Endothelial cell of umbilical vein (primary cell): ENCODE measurements around the gene TAF3. TPM values are rescaled to one million over a fixed set of nuclear protein-coding genes. Genes with fewer than 3 reads are reported as not detected.
A peak's percentile ranks its signal among the peaks of the same experiment; 100 is the strongest.

Source experiments
- BruUV-seq: library from RNA; stranded (reverse); fragments of 400-500 nt; replicated peaks from 2 replicates; lab custom pipeline; 2021; lab: Mats Ljungman, UMichigan
- CTCF ChIA-PET: fragments of 300-600, 350-600 bp; sonication (Branson Sonifier 250); formaldehyde crosslinking; loops from one replicate; lab custom pipeline; 2021; ENCODE audit warnings: antibody characterized with exemption, inconsistent platforms; lab: Charles Lee
- POLR2A ChIA-PET: fragments of 300-600, 350-600 bp; sonication (Branson Sonifier 250); formaldehyde crosslinking; loops from one replicate; lab custom pipeline; 2021; ENCODE audit warnings: antibody characterized with exemption, inconsistent platforms; lab: Charles Lee
- DNase-seq: peaks from one replicate; pipeline ENCODE4 v3.0.0-alpha.2; 2011; ENCODE audit warnings: low read depth, low spot score
- FAIRE-seq: peaks from 2 replicates; lab custom pipeline; 2011; peaks lifted over from hg19 to GRCh38; lab: Jason Lieb, UNC
- H2AFZ ChIP-seq: 2 replicates; pipeline ENCODE4 v1.6.0; 2012; ENCODE audit warnings: low read depth, low read length, control low read depth, inconsistent platforms
- H3K27ac ChIP-seq: 2 replicates; pipeline ENCODE4 v1.5.1; 2011; ENCODE audit warnings: low read depth, mild to moderate bottlenecking, control low read depth, low read length, moderate library complexity; ENCODE audit not compliant: insufficient read depth
- H3K27me3 ChIP-seq, 2 experiments: 2 replicates each; pipeline versions ENCODE4 v1.6.0 to v1.6.1; 2011; ENCODE audit warnings: low read length in 2 of 2, mixed read lengths in 1 of 2; ENCODE audit not compliant: control insufficient read depth in 2 of 2, insufficient read depth in 2 of 2
- H3K36me3 ChIP-seq, 2 experiments: 2 replicates in 1 of 2; 3 replicates in 1 of 2; pipeline ENCODE4 v1.5.1; 2011; ENCODE audit warnings: low read length in 2 of 2, mild to moderate bottlenecking in 1 of 2, moderate library complexity in 1 of 2; ENCODE audit not compliant: control insufficient read depth in 2 of 2, insufficient read depth in 2 of 2; ENCODE audit errors: extremely low read depth in 1 of 2
- H3K4me1 ChIP-seq: 3 replicates; pipeline ENCODE4 v1.5.1; 2011; ENCODE audit warnings: mild to moderate bottlenecking, low read length; ENCODE audit not compliant: control insufficient read depth, insufficient read depth; ENCODE audit errors: extremely low read depth
- H3K4me2 ChIP-seq: 2 replicates; pipeline ENCODE4 v1.6.1; 2011; ENCODE audit warnings: low read length, control low read depth, mixed read lengths; ENCODE audit not compliant: insufficient read depth
- H3K4me3 ChIP-seq, 3 experiments: fragments of 200-600 bp in 1 of 3; sonication (generic), shearing (Covaris generic) in 1 of 3; replicated peaks in 1 of 3; 2 replicates each; pipeline ENCODE4 v1.5.1; 2011 to 2016; ENCODE audit warnings: control low read depth in 3 of 3, low read length in 3 of 3, mild to moderate bottlenecking in 2 of 3, inconsistent platforms in 1 of 3, low read depth in 1 of 3, moderate library complexity in 1 of 3; ENCODE audit not compliant: insufficient read depth in 1 of 3
- H3K79me2 ChIP-seq: 2 replicates; pipeline ENCODE4 v1.6.0; 2012; ENCODE audit warnings: low read length, inconsistent platforms; ENCODE audit not compliant: control insufficient read depth, insufficient read depth
- H3K9ac ChIP-seq: replicated peaks from 2 replicates; pipeline ENCODE3; 2011; ENCODE audit warnings: low read length, control low read depth; ENCODE audit not compliant: insufficient read depth; ENCODE audit errors: extremely low read depth
- H3K9me1 ChIP-seq: replicated peaks from 3 replicates; pipeline ENCODE4 v1.6.0; 2011; ENCODE audit warnings: mild to moderate bottlenecking, low read length; ENCODE audit not compliant: control insufficient read depth, insufficient read depth; ENCODE audit errors: extremely low read depth
- H3K9me3 ChIP-seq: replicated peaks from 2 replicates; pipeline ENCODE4 v1.5.1; 2012; ENCODE audit warnings: low read length, inconsistent platforms; ENCODE audit not compliant: control insufficient read depth, insufficient read depth
- H4K20me1 ChIP-seq: replicated peaks from 2 replicates; pipeline ENCODE3; 2011; ENCODE audit warnings: mild to moderate bottlenecking, low read length; ENCODE audit not compliant: control insufficient read depth, insufficient read depth; ENCODE audit errors: extremely low read depth
- EZH2 ChIP-seq: IDR thresholded peaks from 2 replicates; pipeline ENCODE4 v1.6.1; 2012; ENCODE audit warnings: borderline replicate concordance, low read depth, mild to moderate bottlenecking, moderate library complexity, low read length, inconsistent platforms; ENCODE audit not compliant: severe bottlenecking
- FOS ChIP-seq: IDR thresholded peaks from 2 replicates; pipeline ENCODE4 v1.6.1; 2011; ENCODE audit warnings: mild to moderate bottlenecking, low read length, moderate library complexity, borderline replicate concordance; ENCODE audit not compliant: insufficient read depth
- GATA2 ChIP-seq: IDR thresholded peaks from 2 replicates; pipeline ENCODE4 v1.7.0; 2011; ENCODE audit warnings: low read depth, mild to moderate bottlenecking, moderate library complexity, mixed read lengths, low read length; ENCODE audit not compliant: insufficient read length, insufficient read depth
- JUN ChIP-seq: IDR thresholded peaks from 2 replicates; pipeline ENCODE4 v1.6.1; 2011; ENCODE audit warnings: borderline replicate concordance, low read depth; ENCODE audit not compliant: insufficient read length, insufficient read depth
- MYC ChIP-seq: IDR thresholded peaks from one replicate; pipeline ENCODE4 v1.6.1; 2011; ENCODE audit warnings: mild to moderate bottlenecking, low read depth, low read length
- POLR2A ChIP-seq: IDR thresholded peaks from 2 replicates; pipeline ENCODE4 v1.6.1; 2012; ENCODE audit warnings: low read depth, mild to moderate bottlenecking, control low read depth, low read length
- POLR2AphosphoS5 ChIP-seq: IDR thresholded peaks from 2 replicates; pipeline ENCODE4 v1.6.1; 2012; ENCODE audit warnings: low read depth, mild to moderate bottlenecking, control low read depth, low read length, moderate library complexity; ENCODE audit not compliant: insufficient read depth
- dilution Hi-C: fragments of 300-500 bp; cut with MboI; formaldehyde crosslinking; loops from one replicate; pipeline ENCODE4 v1.15.0; 2019; ENCODE audit warnings: low sequenced_read_pairs; ENCODE audit not compliant: extremely low pct_ligation_motif_present
- intact Hi-C: fragments of 100-400 bp; cut with micrococcal nuclease; formaldehyde crosslinking; loops from one replicate; pipeline ENCODE4 v1.10.0; 2022
- polyA plus RNA-seq, 4 experiments: library from polyadenylated mRNA; depleted of rRNA in 3 of 4; stranded (reverse) in 3 of 4; unstranded in 1 of 4; fragments of >200 nt; gene quantifications; 2 replicates each; pipeline versions ENCODE4 v1.2.1 to v1.2.3, GENCODE V29; 2011 to 2012; ENCODE audit warnings: missing spikeins in 1 of 4
- total RNA-seq: library from RNA; stranded (reverse); gene quantifications from 2 replicates; pipeline ENCODE4 v1.2.3, GENCODE V29; 2021
- TF ChIP-seq, protein P1 (sequence below), 2 donors: IDR thresholded peaks; 1 replicate in 1 of 2; 2 replicates in 1 of 2; pipeline ENCODE4 v1.5.1; 2011; ENCODE audit warnings: low read length in 2 of 2, mild to moderate bottlenecking in 2 of 2, moderate library complexity in 2 of 2, control low read depth in 1 of 2, inconsistent platforms in 1 of 2, low read depth in 1 of 2; ENCODE audit not compliant: insufficient read depth in 1 of 2; ENCODE audit errors: extremely low read depth in 1 of 2
- TF ChIP-seq, protein P2 (sequence below): IDR thresholded peaks from 2 replicates; pipeline ENCODE4 v1.6.1; 2011; ENCODE audit not compliant: insufficient read depth, insufficient read length

Gene TAF3
- total and polyA plus RNA-seq, 2 donors (not counting 3 experiments of a cell fraction or from before 2014, with no cell fraction given): 2.4 to 10.5 TPM

DNA sequence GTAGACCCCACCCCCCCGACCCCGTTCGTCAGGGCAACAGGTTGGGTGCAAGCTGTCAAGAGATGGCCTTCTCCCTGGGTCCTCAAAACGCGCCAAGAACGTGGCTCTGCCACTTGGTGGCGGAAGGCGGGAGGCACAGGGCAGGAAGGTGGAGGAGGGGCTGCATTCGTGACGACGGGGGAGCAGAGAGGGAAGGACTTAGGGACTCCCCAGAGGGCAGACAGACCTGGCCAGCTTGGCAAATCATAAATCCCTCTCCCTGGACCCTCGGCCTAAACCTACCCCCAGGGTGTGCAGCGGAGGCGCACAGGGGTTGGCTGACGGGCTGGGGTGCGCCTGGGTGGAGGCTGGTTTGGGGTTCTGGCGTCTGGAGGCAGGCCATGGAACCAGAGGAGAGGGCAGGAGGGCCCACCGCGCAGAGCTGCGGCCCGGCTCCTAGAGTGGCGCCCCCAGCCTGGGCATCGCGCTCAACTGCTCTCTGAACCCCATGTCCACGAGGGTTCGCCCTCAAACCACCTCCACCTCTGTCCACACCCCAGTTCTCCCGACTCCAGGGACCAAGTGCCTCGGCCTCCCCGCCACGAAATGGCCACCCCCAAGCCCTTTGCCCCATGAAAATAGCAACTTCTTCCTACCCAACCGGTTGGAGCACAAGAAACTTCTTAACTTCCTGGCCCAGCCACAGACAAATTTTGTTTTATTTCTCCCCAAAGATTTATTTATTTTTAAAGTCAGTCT lies 225.4 kb downstream of the TAF3 start:
- H3K4me1 ChIP-seq: peaks cover 75% of the 10 kb centered on the region
- H3K27me3 ChIP-seq: peaks cover 13 to 20% of the 10 kb centered on the region in 2 experiments
- FAIRE-seq: no peak
- no peak overlapping the region for H3K27ac ChIP-seq
- TF ChIP-seq GATA2 (no peak), EZH2 (no peak), POLR2AphosphoS5 (no peak), POLR2A (no peak), FOS (no peak), JUN (no peak), MYC (no peak)
- TF ChIP-seq, protein P1, sequence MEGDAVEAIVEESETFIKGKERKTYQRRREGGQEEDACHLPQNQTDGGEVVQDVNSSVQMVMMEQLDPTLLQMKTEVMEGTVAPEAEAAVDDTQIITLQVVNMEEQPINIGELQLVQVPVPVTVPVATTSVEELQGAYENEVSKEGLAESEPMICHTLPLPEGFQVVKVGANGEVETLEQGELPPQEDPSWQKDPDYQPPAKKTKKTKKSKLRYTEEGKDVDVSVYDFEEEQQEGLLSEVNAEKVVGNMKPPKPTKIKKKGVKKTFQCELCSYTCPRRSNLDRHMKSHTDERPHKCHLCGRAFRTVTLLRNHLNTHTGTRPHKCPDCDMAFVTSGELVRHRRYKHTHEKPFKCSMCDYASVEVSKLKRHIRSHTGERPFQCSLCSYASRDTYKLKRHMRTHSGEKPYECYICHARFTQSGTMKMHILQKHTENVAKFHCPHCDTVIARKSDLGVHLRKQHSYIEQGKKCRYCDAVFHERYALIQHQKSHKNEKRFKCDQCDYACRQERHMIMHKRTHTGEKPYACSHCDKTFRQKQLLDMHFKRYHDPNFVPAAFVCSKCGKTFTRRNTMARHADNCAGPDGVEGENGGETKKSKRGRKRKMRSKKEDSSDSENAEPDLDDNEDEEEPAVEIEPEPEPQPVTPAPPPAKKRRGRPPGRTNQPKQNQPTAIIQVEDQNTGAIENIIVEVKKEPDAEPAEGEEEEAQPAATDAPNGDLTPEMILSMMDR (IDR thresholded peaks at IDR 0.05; ENCODE audit: extremely low read depth in 1 of 2, insufficient read depth in 1 of 2, low read depth in 1 of 2, low read length in 2 of 2): no peak
- TF ChIP-seq, protein P2, sequence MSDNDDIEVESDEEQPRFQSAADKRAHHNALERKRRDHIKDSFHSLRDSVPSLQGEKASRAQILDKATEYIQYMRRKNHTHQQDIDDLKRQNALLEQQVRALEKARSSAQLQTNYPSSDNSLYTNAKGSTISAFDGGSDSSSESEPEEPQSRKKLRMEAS: no peak
- DNase-seq: peak; percentile 16
- H3K79me2 ChIP-seq: peaks cover 11% of the 10 kb centered on the region
- CTCF ChIA-PET: no interaction called here
- H3K4me3 ChIP-seq: no peak overlapping the region
- peak overlapping the region; percentile 66 for H2AFZ ChIP-seq
- BruUV-seq: no TSS peak
- H3K9me3 ChIP-seq: no peaks in the 10 kb centered on the region
- dilution Hi-C loops (no loop called here), intact Hi-C loops (no loop called here)
- H3K9ac ChIP-seq: no peak overlapping the region
- H3K4me2 ChIP-seq: peak overlapping the region; percentile 93
- no peaks in the 10 kb centered on the region for H4K20me1 ChIP-seq
- no peaks in the 10 kb centered on the region for H3K9me1 ChIP-seq
- POLR2A ChIA-PET: no interaction called here
- H3K36me3 ChIP-seq: no peaks in the 10 kb centered on the region
